Measurements from ENCODE around the gene PDE9A. TPM values are rescaled to one million over a fixed set of nuclear protein-coding genes. Genes with fewer than 3 reads are reported as not detected.
A peak's percentile ranks its signal among the peaks of the same experiment; 100 is the strongest.

PDE9A gene
- total RNA-seq, 1 experiment from 2014 or later: 8.4 TPM

GRCh38 chr21:42636520-42637266, 16.7 kb upstream of the PDE9A start:
- H3K9me2 ChIP-seq (ENCODE audit: insufficient read depth): no peaks in the 10 kb centered on the region
- peaks cover 25% of the 10 kb centered on the region for H3K4me1 ChIP-seq (replicated peaks; ENCODE audit: insufficient read depth)
- no peaks in the 10 kb centered on the region for H3K36me3 ChIP-seq (ENCODE audit: low read depth)
- POLR2A ChIA-PET (ENCODE audit: unreplicated experiment): no interaction called here
- TF ChIP-seq EZH2 (IDR thresholded peaks at IDR 0.05; ENCODE audit: low read depth) (no peak), CTCF (conservative IDR thresholded peaks at IDR 0.05) (no peak)
- H2AFZ ChIP-seq: no peak overlapping the region
- 0 out of 2 replicates have a peak overlapping the region, but pooled peaks have one; percentile 21 for H3K27ac ChIP-seq
- H3K4me3 ChIP-seq: no peak overlapping the region
- intact Hi-C loops (cut with micrococcal nuclease; ENCODE audit: unreplicated experiment): no loop called here
- H3K9me3 ChIP-seq (ENCODE audit: insufficient read depth, low read depth): no peaks in the 10 kb centered on the region
- H3K27me3 ChIP-seq (ENCODE audit: insufficient read depth, low read depth): no peaks in the 10 kb centered on the region
- CTCF ChIA-PET: interaction anchor here (0.5 kb wide), 1 partner anchor 44 kb away, joined by 3 read pairs; no protein-coding TSS in a partner anchor
- peaks cover 12% of the 10 kb centered on the region; the same call in 1 of the 2 replicates for H3F3A ChIP-seq (ENCODE audit: insufficient read depth, low read depth)
- no peaks in the 10 kb centered on the region for H3K79me2 ChIP-seq (ENCODE audit: low read depth)
- H4K20me1 ChIP-seq (ENCODE audit: insufficient read depth): no peaks in the 10 kb centered on the region
- BruUV-seq (replicated peaks): no TSS peak
- peak in 1 of 2 experiments; percentile 88 for DNase-seq
- peak overlapping the region; percentile 41; the same call in 1 of the 2 replicates for H3K4me2 ChIP-seq

DNA sequence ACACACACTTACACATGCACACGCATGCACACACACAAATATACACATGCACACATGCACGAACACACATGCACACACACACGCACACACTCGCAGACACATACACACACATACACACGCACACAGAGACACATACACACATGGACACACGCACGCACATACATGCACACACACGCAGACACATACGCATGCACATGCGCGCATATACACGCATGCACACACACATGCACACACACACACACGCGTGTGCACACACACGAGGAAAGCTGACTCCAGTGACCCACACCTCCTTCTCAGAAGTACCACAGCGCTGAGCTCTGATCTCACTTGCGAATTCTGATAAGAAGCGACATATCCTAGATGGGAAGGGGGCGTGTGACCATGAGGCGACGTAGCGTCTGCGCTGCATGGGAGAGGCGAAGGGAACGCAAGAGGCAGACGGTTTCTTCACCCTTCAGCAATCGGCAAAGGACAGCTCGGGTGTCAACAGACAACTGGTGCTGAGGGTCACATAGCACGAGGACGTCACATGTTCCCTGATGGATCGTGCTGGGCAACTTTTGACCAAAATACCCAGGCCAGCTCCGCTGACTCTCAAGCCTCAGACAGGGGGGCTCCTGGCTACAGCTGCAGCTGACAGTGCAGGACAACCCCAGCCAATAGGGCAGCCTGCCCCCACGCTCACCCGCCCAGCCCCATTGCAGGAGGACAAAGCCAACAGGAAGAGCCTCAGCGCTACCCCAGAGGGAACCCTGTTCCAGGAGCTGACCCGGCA, 16.0 kb upstream of the PDE9A start:
- DNase-seq: no peak
- no peak overlapping the region for H3K4me2 ChIP-seq
- intact Hi-C loops (cut with micrococcal nuclease; ENCODE audit: unreplicated experiment): no loop called here
- no peaks in the 10 kb centered on the region for H3K27me3 ChIP-seq (ENCODE audit: insufficient read depth, low read depth)
- no peaks in the 10 kb centered on the region for H3K9me3 ChIP-seq (ENCODE audit: insufficient read depth, low read depth)
- BruUV-seq (replicated peaks): no TSS peak
- H3K36me3 ChIP-seq (ENCODE audit: low read depth): no peaks in the 10 kb centered on the region
- H3F3A ChIP-seq (ENCODE audit: insufficient read depth, low read depth): peaks cover 12% of the 10 kb centered on the region; the same call in 1 of the 2 replicates
- H3K4me1 ChIP-seq (replicated peaks; ENCODE audit: insufficient read depth): peaks cover 25% of the 10 kb centered on the region
- H4K20me1 ChIP-seq (ENCODE audit: insufficient read depth): no peaks in the 10 kb centered on the region
- TF ChIP-seq EZH2 (IDR thresholded peaks at IDR 0.05; ENCODE audit: low read depth): no peak
- TF ChIP-seq CTCF (conservative IDR thresholded peaks at IDR 0.05): no peak
- no peaks in the 10 kb centered on the region for H3K79me2 ChIP-seq (ENCODE audit: low read depth)
- H3K4me3 ChIP-seq: no peak overlapping the region
- no peaks in the 10 kb centered on the region for H3K9me2 ChIP-seq (ENCODE audit: insufficient read depth)
- H2AFZ ChIP-seq: no peak overlapping the region
- no peak overlapping the region for H3K27ac ChIP-seq
- POLR2A ChIA-PET (ENCODE audit: unreplicated experiment): no interaction called here
- CTCF ChIA-PET: no interaction called here

DNA sequence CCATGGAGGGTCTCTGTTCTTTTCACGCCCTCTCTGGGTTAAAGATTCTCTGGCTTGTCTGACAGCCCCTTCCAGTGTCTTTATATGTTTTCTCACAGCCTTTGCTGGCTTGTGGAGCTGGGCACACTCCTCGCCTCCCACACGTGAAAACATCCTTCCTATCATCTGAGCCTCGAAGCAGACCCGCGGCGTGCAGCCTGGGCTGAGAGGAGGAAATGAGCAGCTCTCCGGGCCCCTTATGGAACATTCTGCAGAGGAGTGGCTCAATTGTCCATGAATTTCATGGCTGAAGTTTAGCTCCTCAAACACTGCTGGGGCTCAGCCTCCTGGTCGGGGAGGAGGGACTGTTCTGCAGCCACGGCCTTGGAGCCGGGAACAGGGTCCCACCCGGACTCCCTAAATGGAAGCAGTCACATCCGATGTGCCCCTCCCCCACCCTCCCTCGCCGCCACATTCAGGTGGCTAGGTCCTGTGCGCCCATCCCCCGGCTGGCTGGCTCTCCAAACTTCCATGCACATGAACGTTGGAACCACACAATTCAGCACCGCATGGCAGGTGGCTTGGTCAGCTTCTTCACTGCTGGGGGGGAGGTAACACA, 15.1 kb upstream of the PDE9A start:
- H3K9me3 ChIP-seq (ENCODE audit: insufficient read depth, low read depth): no peaks in the 10 kb centered on the region
- POLR2A ChIA-PET (ENCODE audit: unreplicated experiment): interaction anchor here (0.6 kb wide), 1 partner anchor 96 kb away, joined by 3 read pairs; no protein-coding TSS in a partner anchor

More for the DNA sequence above, 15.1 kb upstream of the PDE9A start:
- DNase-seq: no peak
- Histone ChIP-seq H3K9me2 (ENCODE audit: insufficient read depth) (no peaks in the 10 kb centered on the region), H3K27ac (no peak overlapping the region), H3K4me2 (no peak overlapping the region), H3K4me1 (replicated peaks; ENCODE audit: insufficient read depth) (peaks cover 25% of the 10 kb centered on the region), H3K27me3 (ENCODE audit: insufficient read depth, low read depth) (no peaks in the 10 kb centered on the region), H2AFZ (no peak overlapping the region), H3K4me3 (no peak overlapping the region), H4K20me1 (ENCODE audit: insufficient read depth) (no peaks in the 10 kb centered on the region), H3K79me2 (ENCODE audit: low read depth) (no peaks in the 10 kb centered on the region), H3F3A (ENCODE audit: insufficient read depth, low read depth) (peaks cover 12% of the 10 kb centered on the region; the same call in 1 of the 2 replicates), H3K36me3 (ENCODE audit: low read depth) (no peaks in the 10 kb centered on the region)
- TF ChIP-seq CTCF (conservative IDR thresholded peaks at IDR 0.05): no peak
- no peak for TF ChIP-seq EZH2 (IDR thresholded peaks at IDR 0.05; ENCODE audit: low read depth)
- intact Hi-C loops (cut with micrococcal nuclease; ENCODE audit: unreplicated experiment): no loop called here
- no TSS peak for BruUV-seq (replicated peaks)
- CTCF ChIA-PET: no interaction called here
